ENCODE measurements around the gene PARP11.

PARP11 gene

GRCh38 chr12:3885277-3886094 is 12.3 kb upstream of the PARP11 start:
- Histone ChIP-seq H3K4me3 (peak overlapping the region; percentile 48), H3K27ac (peak overlapping the region in 1 of 2 donors; percentile 35)
- DNase-seq (ENCODE audit: low spot score): no peak
- TF ChIP-seq, protein P1, sequence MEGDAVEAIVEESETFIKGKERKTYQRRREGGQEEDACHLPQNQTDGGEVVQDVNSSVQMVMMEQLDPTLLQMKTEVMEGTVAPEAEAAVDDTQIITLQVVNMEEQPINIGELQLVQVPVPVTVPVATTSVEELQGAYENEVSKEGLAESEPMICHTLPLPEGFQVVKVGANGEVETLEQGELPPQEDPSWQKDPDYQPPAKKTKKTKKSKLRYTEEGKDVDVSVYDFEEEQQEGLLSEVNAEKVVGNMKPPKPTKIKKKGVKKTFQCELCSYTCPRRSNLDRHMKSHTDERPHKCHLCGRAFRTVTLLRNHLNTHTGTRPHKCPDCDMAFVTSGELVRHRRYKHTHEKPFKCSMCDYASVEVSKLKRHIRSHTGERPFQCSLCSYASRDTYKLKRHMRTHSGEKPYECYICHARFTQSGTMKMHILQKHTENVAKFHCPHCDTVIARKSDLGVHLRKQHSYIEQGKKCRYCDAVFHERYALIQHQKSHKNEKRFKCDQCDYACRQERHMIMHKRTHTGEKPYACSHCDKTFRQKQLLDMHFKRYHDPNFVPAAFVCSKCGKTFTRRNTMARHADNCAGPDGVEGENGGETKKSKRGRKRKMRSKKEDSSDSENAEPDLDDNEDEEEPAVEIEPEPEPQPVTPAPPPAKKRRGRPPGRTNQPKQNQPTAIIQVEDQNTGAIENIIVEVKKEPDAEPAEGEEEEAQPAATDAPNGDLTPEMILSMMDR (IDR thresholded peaks at IDR 0.05): peak; percentile 67

DNA sequence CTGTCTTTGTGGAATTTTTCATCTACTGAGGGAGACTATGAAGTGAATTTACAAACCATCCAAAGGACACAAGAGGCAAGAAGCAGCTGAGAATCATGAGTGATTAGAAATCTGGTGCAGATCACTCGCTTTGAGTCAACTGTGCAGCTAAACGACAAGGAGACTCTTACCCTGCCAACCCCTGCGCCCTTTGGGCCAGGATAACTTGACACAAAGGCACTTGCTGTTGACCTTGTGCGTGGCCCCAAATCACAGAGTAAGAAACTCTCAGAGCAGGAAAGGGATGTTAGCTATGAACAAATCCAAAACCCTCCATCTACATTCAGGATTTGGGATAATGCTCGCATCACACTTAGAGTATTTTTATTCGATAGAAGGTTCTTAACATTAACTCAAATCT is 11.5 kb upstream of the PARP11 start:
- TF ChIP-seq, protein P1 (IDR thresholded peaks at IDR 0.05): no peak
- DNase-seq (ENCODE audit: low spot score): no peak
- H3K4me3 ChIP-seq: no peak overlapping the region
- H3K27ac ChIP-seq: peak overlapping the region in 1 of 2 donors; percentile 35

- Histone ChIP-seq H3K4me3 (no peak overlapping the region), H3K27ac (no peak overlapping the region)
- TF ChIP-seq, protein P1 (IDR thresholded peaks at IDR 0.05): no peak
- DNase-seq (ENCODE audit: low spot score): no peak
Observed at GRCh38 chr12:3882896-3883564, 9.8 kb upstream of the PARP11 start.

DNA sequence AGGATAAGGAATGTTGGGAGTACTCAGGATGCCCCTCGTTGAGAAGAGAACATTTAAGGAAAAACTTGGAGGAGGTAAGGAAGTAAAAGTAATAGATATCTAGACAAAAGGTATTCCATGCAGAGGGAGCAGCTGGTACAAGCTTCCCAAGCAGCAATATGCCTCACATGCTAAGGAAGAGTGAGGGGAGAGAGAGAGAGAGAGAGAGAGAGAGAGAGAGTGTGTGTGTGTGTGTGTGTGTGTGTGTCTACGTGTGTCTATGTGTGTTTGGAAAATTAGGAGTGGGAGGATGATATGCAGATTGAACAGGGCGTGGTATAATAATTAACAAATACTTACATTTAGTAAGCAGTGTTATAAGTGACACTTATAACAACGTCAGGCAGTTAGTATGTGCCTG is 9.2 kb upstream of the PARP11 start:
- TF ChIP-seq, protein P1 (IDR thresholded peaks at IDR 0.05): no peak
- DNase-seq (ENCODE audit: low spot score): no peak
- Histone ChIP-seq H3K27ac (no peak overlapping the region), H3K4me3 (no peak overlapping the region)

- H3K4me3 ChIP-seq: no peak overlapping the region
- DNase-seq (ENCODE audit: low spot score): no peak
- TF ChIP-seq, protein P1 (IDR thresholded peaks at IDR 0.05): no peak
- no peak overlapping the region for H3K27ac ChIP-seq
Observed at GRCh38 chr12:3881281-3881950, 8.2 kb upstream of the PARP11 start.

DNA sequence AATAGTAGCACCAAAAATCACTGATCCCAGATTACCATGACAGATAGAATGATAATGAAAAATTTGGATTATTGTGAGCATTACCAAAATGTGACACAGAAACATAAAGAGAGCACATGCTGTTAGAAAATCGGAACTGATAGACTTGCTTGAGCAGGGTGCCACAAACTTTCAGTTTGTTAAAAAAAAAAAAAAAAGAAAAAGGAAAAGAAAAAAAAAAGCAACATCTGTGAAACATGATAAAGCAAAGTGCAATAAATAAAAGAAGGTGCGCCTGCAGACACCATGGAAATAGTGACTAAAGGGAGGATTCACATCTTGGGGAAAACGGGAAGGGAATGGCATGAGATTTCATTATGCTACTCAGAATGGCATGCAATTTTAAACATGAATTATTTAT is 6.6 kb upstream of the PARP11 start:
- TF ChIP-seq, protein P1 (IDR thresholded peaks at IDR 0.05): no peak
- Histone ChIP-seq H3K4me3 (no peak overlapping the region), H3K27ac (no peak overlapping the region)
- no peak for DNase-seq (ENCODE audit: low spot score)
